GM10266 (cell line): ENCODE results near the gene PHF21A.

Experiments used
- DNase-seq: peaks from one replicate; pipeline ENCODE4 v3.0.0; 2012; ENCODE audit errors: extremely low spot score
- CTCF ChIP-seq: IDR thresholded peaks from 2 replicates; pipeline ENCODE4 v1.5.1; 2012; ENCODE audit warnings: mild to moderate bottlenecking, low read depth; ENCODE audit not compliant: control insufficient read depth, insufficient read depth; ENCODE audit errors: missing control alignments

The PHF21A gene

GRCh38 chr11:45968901-45969300, 152.4 kb downstream of the PHF21A start:
- TF ChIP-seq CTCF, result no peak
- DNase-seq, result no peak

GRCh38 chr11:45967506-45967905, 153.7 kb downstream of the PHF21A start:
- TF ChIP-seq CTCF, result no peak
- no peak for DNase-seq

GRCh38 chr11:45964911-45965389, 156.3 kb downstream of the PHF21A start:
- peak; percentile 57 for DNase-seq
- TF ChIP-seq CTCF, result peak; percentile 89

GRCh38 chr11:45961751-45962240, 159.5 kb downstream of the PHF21A start:
- no peak for DNase-seq
- TF ChIP-seq CTCF, result no peak

- DNase-seq, result no peak
- TF ChIP-seq CTCF, result no peak
Observed at GRCh38 chr11:45960387-45961095, 160.7 kb downstream of the PHF21A start.

- TF ChIP-seq CTCF, result no peak
- no peak for DNase-seq
Observed at GRCh38 chr11:45959851-45960250, 161.4 kb downstream of the PHF21A start.

GRCh38 chr11:45949992-45950407, 171.3 kb downstream of the PHF21A start:
- no peak for DNase-seq
- TF ChIP-seq CTCF, result no peak
